ENCODE data around the gene MYMK. TPM values are rescaled to one million over a fixed set of nuclear protein-coding genes. Genes with fewer than 3 reads are reported as not detected.

Gene MYMK
- total RNA-seq, 1 donor from 2014 or later, result not detected

GRCh38 chr9:133512253-133513213, 12.2 kb downstream of the MYMK start:
- H3K36me3 ChIP-seq, result no peaks in the 10 kb centered on the region
- no peak for DNase-seq (ENCODE audit: extremely low spot score in 2 of 2)
- H3K27ac ChIP-seq, result no peak overlapping the region
- no peak for TF ChIP-seq CTCF (IDR thresholded peaks at IDR 0.05)
- no peak for TF ChIP-seq POLR2A (IDR thresholded peaks at IDR 0.05)
- TF ChIP-seq POLR2AphosphoS5 (IDR thresholded peaks at IDR 0.05; ENCODE audit: insufficient read depth in 1 of 2, low read depth in 1 of 2), result no peak
- H3K27me3 ChIP-seq, result no peaks in the 10 kb centered on the region
- intact Hi-C loops (cut with DNase I), result no loop called here
- H3K4me3 ChIP-seq, result no peak overlapping the region
- H3K9me3 ChIP-seq, result no peaks in the 10 kb centered on the region
- H3K4me1 ChIP-seq, result peaks cover 21% of the 10 kb centered on the region

- intact Hi-C loops (cut with DNase I), result no loop called here
- H3K27ac ChIP-seq, result no peak overlapping the region
- no peak for DNase-seq (ENCODE audit: extremely low spot score in 2 of 2)
- H3K9me3 ChIP-seq, result no peaks in the 10 kb centered on the region
- H3K36me3 ChIP-seq, result no peaks in the 10 kb centered on the region
- no peaks in the 10 kb centered on the region for H3K27me3 ChIP-seq
- no peak overlapping the region for H3K4me3 ChIP-seq
- peaks cover 26% of the 10 kb centered on the region for H3K4me1 ChIP-seq
- TF ChIP-seq CTCF (IDR thresholded peaks at IDR 0.05) (no peak), POLR2A (IDR thresholded peaks at IDR 0.05) (no peak), POLR2AphosphoS5 (IDR thresholded peaks at IDR 0.05; ENCODE audit: insufficient read depth in 1 of 2, low read depth in 1 of 2) (no peak)
Observed at GRCh38 chr9:133511607-133512006, 13.2 kb downstream of the MYMK start.

- peaks cover 32% of the 10 kb centered on the region for H3K4me1 ChIP-seq
- TF ChIP-seq POLR2AphosphoS5 (IDR thresholded peaks at IDR 0.05; ENCODE audit: insufficient read depth in 1 of 2, low read depth in 1 of 2), result no peak
- TF ChIP-seq POLR2A (IDR thresholded peaks at IDR 0.05), result no peak
- no peak for TF ChIP-seq CTCF (IDR thresholded peaks at IDR 0.05)
Observed at GRCh38 chr9:133510926-133511505, 13.7 kb downstream of the MYMK start.

GRCh38 chr9:133509179-133510083, 15.3 kb downstream of the MYMK start:
- H3K27me3 ChIP-seq, result no peaks in the 10 kb centered on the region
- H3K9me3 ChIP-seq, result no peaks in the 10 kb centered on the region
- intact Hi-C loops (cut with DNase I), result no loop called here
- H3K36me3 ChIP-seq, result no peaks in the 10 kb centered on the region
- H3K4me3 ChIP-seq, result no peak overlapping the region
- no peak for DNase-seq (ENCODE audit: extremely low spot score in 2 of 2)
- no peak for TF ChIP-seq CTCF (IDR thresholded peaks at IDR 0.05)
- no peak for TF ChIP-seq POLR2A (IDR thresholded peaks at IDR 0.05)
- TF ChIP-seq POLR2AphosphoS5 (IDR thresholded peaks at IDR 0.05; ENCODE audit: insufficient read depth in 1 of 2, low read depth in 1 of 2), result no peak
- peaks cover 40% of the 10 kb centered on the region for H3K4me1 ChIP-seq
- no peak overlapping the region for H3K27ac ChIP-seq

More at GRCh38 chr9:133510926-133511505, 13.7 kb downstream of the MYMK start:
- H3K27ac ChIP-seq, result no peak overlapping the region
- H3K27me3 ChIP-seq, result no peaks in the 10 kb centered on the region
- H3K9me3 ChIP-seq, result no peaks in the 10 kb centered on the region
- no peak overlapping the region for H3K4me3 ChIP-seq
- DNase-seq (ENCODE audit: extremely low spot score in 2 of 2), result no peak
- intact Hi-C loops (cut with DNase I), result no loop called here
- no peaks in the 10 kb centered on the region for H3K36me3 ChIP-seq
